Stimulated activated naive CD8-positive, alpha-beta T cell treated with anti-CD3 and anti-CD28 coated beads, Interleukin-15, Interleukin-2, amounts not matched to agents 100 ng/mL and 50 ng/mL, for 24 hours (primary cell): ENCODE measurements around the gene CTDP1.

Experiments used
- H3K27ac Mint-ChIP-seq: one replicate; pipeline ENCODE4 v1.8.0; 2021; ENCODE audit warnings: mild to moderate bottlenecking, mixed read lengths
- H3K27me3 Mint-ChIP-seq: one replicate; pipeline ENCODE4 v1.8.0; 2021; ENCODE audit warnings: mixed read lengths
- H3K36me3 Mint-ChIP-seq: one replicate; pipeline ENCODE4 v1.8.0; 2021; ENCODE audit warnings: low read depth, mixed read lengths
- H3K4me1 Mint-ChIP-seq: one replicate; pipeline ENCODE4 v1.8.0; 2021; ENCODE audit warnings: low read depth, mixed read lengths
- H3K4me3 Mint-ChIP-seq: one replicate; pipeline ENCODE4 v1.8.0; 2021; ENCODE audit warnings: mild to moderate bottlenecking, mixed read lengths
- H3K9me3 Mint-ChIP-seq: one replicate; pipeline ENCODE4 v1.8.0; 2021; ENCODE audit warnings: mixed read lengths

Gene CTDP1

GRCh38 chr18:79697178-79697577 is 17.6 kb downstream of the CTDP1 start:
- no peaks in the 10 kb centered on the region for H3K27me3 Mint-ChIP-seq
- no peak overlapping the region for H3K27ac Mint-ChIP-seq
- H3K4me1 Mint-ChIP-seq = peaks cover 22% of the 10 kb centered on the region
- H3K4me3 Mint-ChIP-seq = no peak overlapping the region
- H3K36me3 Mint-ChIP-seq = peaks cover 66% of the 10 kb centered on the region
- no peaks in the 10 kb centered on the region for H3K9me3 Mint-ChIP-seq

- Mint-ChIP-seq H3K4me3 (no peak overlapping the region), H3K36me3 (peaks cover 70% of the 10 kb centered on the region), H3K27ac (peak overlapping the region; percentile 55)
These were observed 18.4 kb downstream of the CTDP1 start for GRCh38 chr18:79697976-79698375.

GRCh38 chr18:79698668-79699335 is 19.2 kb downstream of the CTDP1 start:
- no peaks in the 10 kb centered on the region for H3K27me3 Mint-ChIP-seq
- H3K27ac Mint-ChIP-seq = peak overlapping the region; percentile 45

More at GRCh38 chr18:79697976-79698375, 18.4 kb downstream of the CTDP1 start:
- no peaks in the 10 kb centered on the region for H3K27me3 Mint-ChIP-seq
- H3K9me3 Mint-ChIP-seq = no peaks in the 10 kb centered on the region
- peaks cover 15% of the 10 kb centered on the region for H3K4me1 Mint-ChIP-seq

GRCh38 chr18:79699653-79700052 is 20.1 kb downstream of the CTDP1 start:
- Mint-ChIP-seq H3K4me3 (no peak overlapping the region), H3K9me3 (no peaks in the 10 kb centered on the region), H3K4me1 (peaks cover 10% of the 10 kb centered on the region), H3K27me3 (no peaks in the 10 kb centered on the region), H3K27ac (no peak overlapping the region), H3K36me3 (peaks cover 86% of the 10 kb centered on the region)

More at GRCh38 chr18:79698668-79699335, 19.2 kb downstream of the CTDP1 start:
- H3K9me3 Mint-ChIP-seq = no peaks in the 10 kb centered on the region
- H3K4me3 Mint-ChIP-seq = no peak overlapping the region
- peaks cover 11% of the 10 kb centered on the region for H3K4me1 Mint-ChIP-seq
- peaks cover 78% of the 10 kb centered on the region for H3K36me3 Mint-ChIP-seq

GRCh38 chr18:79702906-79703305 is 23.3 kb downstream of the CTDP1 start:
- peaks cover 13% of the 10 kb centered on the region for H3K4me1 Mint-ChIP-seq
- H3K27me3 Mint-ChIP-seq = no peaks in the 10 kb centered on the region
- H3K27ac Mint-ChIP-seq = no peak overlapping the region
- H3K9me3 Mint-ChIP-seq = no peaks in the 10 kb centered on the region
- H3K36me3 Mint-ChIP-seq = peaks cover 90% of the 10 kb centered on the region
- no peak overlapping the region for H3K4me3 Mint-ChIP-seq

GRCh38 chr18:79704631-79705030 is 25.0 kb downstream of the CTDP1 start:
- H3K36me3 Mint-ChIP-seq = peaks cover 84% of the 10 kb centered on the region
- peaks cover 13% of the 10 kb centered on the region for H3K4me1 Mint-ChIP-seq
- H3K27ac Mint-ChIP-seq = no peak overlapping the region
- H3K27me3 Mint-ChIP-seq = no peaks in the 10 kb centered on the region
- H3K4me3 Mint-ChIP-seq = no peak overlapping the region
- no peaks in the 10 kb centered on the region for H3K9me3 Mint-ChIP-seq

GRCh38 chr18:79705272-79705671 is 25.7 kb downstream of the CTDP1 start:
- Mint-ChIP-seq H3K27me3 (no peaks in the 10 kb centered on the region), H3K36me3 (peaks cover 84% of the 10 kb centered on the region), H3K4me1 (peaks cover 9% of the 10 kb centered on the region), H3K27ac (no peak overlapping the region), H3K4me3 (no peak overlapping the region), H3K9me3 (no peaks in the 10 kb centered on the region)

- H3K27me3 Mint-ChIP-seq = no peaks in the 10 kb centered on the region
These were observed 26.4 kb downstream of the CTDP1 start for GRCh38 chr18:79706006-79706405.

GRCh38 chr18:79706658-79707057 is 27.1 kb downstream of the CTDP1 start:
- no peak overlapping the region for H3K27ac Mint-ChIP-seq
- no peaks in the 10 kb centered on the region for H3K27me3 Mint-ChIP-seq
- peaks cover 9% of the 10 kb centered on the region for H3K4me1 Mint-ChIP-seq
- peaks cover 81% of the 10 kb centered on the region for H3K36me3 Mint-ChIP-seq
- H3K9me3 Mint-ChIP-seq = no peaks in the 10 kb centered on the region
- H3K4me3 Mint-ChIP-seq = no peak overlapping the region

More at GRCh38 chr18:79706006-79706405, 26.4 kb downstream of the CTDP1 start:
- Mint-ChIP-seq H3K9me3 (no peaks in the 10 kb centered on the region), H3K36me3 (peaks cover 81% of the 10 kb centered on the region), H3K4me1 (peaks cover 9% of the 10 kb centered on the region), H3K27ac (no peak overlapping the region), H3K4me3 (no peak overlapping the region)

- H3K27ac Mint-ChIP-seq = no peak overlapping the region
- no peaks in the 10 kb centered on the region for H3K27me3 Mint-ChIP-seq
- H3K9me3 Mint-ChIP-seq = no peaks in the 10 kb centered on the region
- peaks cover 9% of the 10 kb centered on the region for H3K4me1 Mint-ChIP-seq
- no peak overlapping the region for H3K4me3 Mint-ChIP-seq
- H3K36me3 Mint-ChIP-seq = peaks cover 77% of the 10 kb centered on the region
These were observed 27.6 kb downstream of the CTDP1 start for GRCh38 chr18:79707239-79707638.

- Mint-ChIP-seq H3K4me3 (no peak overlapping the region), H3K36me3 (peaks cover 78% of the 10 kb centered on the region), H3K27ac (no peak overlapping the region)
These were observed 28.1 kb downstream of the CTDP1 start for GRCh38 chr18:79707671-79708070.

GRCh38 chr18:79708412-79708811 is 28.8 kb downstream of the CTDP1 start:
- Mint-ChIP-seq H3K4me1 (peaks cover 9% of the 10 kb centered on the region), H3K27ac (peak overlapping the region; percentile 13), H3K4me3 (no peak overlapping the region), H3K9me3 (no peaks in the 10 kb centered on the region), H3K27me3 (no peaks in the 10 kb centered on the region), H3K36me3 (peaks cover 78% of the 10 kb centered on the region)

More at GRCh38 chr18:79707671-79708070, 28.1 kb downstream of the CTDP1 start:
- H3K27me3 Mint-ChIP-seq = no peaks in the 10 kb centered on the region
- H3K9me3 Mint-ChIP-seq = no peaks in the 10 kb centered on the region
- peaks cover 9% of the 10 kb centered on the region for H3K4me1 Mint-ChIP-seq

GRCh38 chr18:79712206-79712857 is 32.7 kb downstream of the CTDP1 start:
- no peak overlapping the region for H3K27ac Mint-ChIP-seq
- no peak overlapping the region for H3K4me3 Mint-ChIP-seq
- no peaks in the 10 kb centered on the region for H3K27me3 Mint-ChIP-seq
- H3K9me3 Mint-ChIP-seq = no peaks in the 10 kb centered on the region
- peaks cover 58% of the 10 kb centered on the region for H3K36me3 Mint-ChIP-seq
- no peaks in the 10 kb centered on the region for H3K4me1 Mint-ChIP-seq

- no peak overlapping the region for H3K27ac Mint-ChIP-seq
- H3K36me3 Mint-ChIP-seq = peaks cover 51% of the 10 kb centered on the region
- no peaks in the 10 kb centered on the region for H3K9me3 Mint-ChIP-seq
- no peak overlapping the region for H3K4me3 Mint-ChIP-seq
- H3K4me1 Mint-ChIP-seq = no peaks in the 10 kb centered on the region
- no peaks in the 10 kb centered on the region for H3K27me3 Mint-ChIP-seq
These were observed 33.7 kb downstream of the CTDP1 start for GRCh38 chr18:79713341-79713740.

GRCh38 chr18:79714531-79715240 is 35.1 kb downstream of the CTDP1 start:
- Mint-ChIP-seq H3K4me1 (no peaks in the 10 kb centered on the region), H3K27me3 (no peaks in the 10 kb centered on the region)

More at GRCh38 chr18:79714531-79715240, 35.1 kb downstream of the CTDP1 start:
- Mint-ChIP-seq H3K9me3 (peaks cover 6% of the 10 kb centered on the region), H3K4me3 (no peak overlapping the region), H3K27ac (no peak overlapping the region), H3K36me3 (peaks cover 57% of the 10 kb centered on the region)
